LHCN-M2 (cell line): ENCODE data around the gene KCNQ2. TPM values are rescaled to one million over a fixed set of nuclear protein-coding genes. Genes with fewer than 3 reads are reported as not detected.

Experiments used
- DNase-seq: peaks from one replicate; pipeline ENCODE4 v3.0.0-alpha.2; 2012; ENCODE audit warnings: low read depth
- total RNA-seq: library from RNA; depleted of rRNA; stranded (reverse); fragments of >200 nt; gene quantifications from 2 replicates; pipeline ENCODE4 v1.2.3, GENCODE V29; 2014; rRNA removed

KCNQ2 gene
- total RNA-seq, 1 experiment from 2014 or later = not detected

DNA sequence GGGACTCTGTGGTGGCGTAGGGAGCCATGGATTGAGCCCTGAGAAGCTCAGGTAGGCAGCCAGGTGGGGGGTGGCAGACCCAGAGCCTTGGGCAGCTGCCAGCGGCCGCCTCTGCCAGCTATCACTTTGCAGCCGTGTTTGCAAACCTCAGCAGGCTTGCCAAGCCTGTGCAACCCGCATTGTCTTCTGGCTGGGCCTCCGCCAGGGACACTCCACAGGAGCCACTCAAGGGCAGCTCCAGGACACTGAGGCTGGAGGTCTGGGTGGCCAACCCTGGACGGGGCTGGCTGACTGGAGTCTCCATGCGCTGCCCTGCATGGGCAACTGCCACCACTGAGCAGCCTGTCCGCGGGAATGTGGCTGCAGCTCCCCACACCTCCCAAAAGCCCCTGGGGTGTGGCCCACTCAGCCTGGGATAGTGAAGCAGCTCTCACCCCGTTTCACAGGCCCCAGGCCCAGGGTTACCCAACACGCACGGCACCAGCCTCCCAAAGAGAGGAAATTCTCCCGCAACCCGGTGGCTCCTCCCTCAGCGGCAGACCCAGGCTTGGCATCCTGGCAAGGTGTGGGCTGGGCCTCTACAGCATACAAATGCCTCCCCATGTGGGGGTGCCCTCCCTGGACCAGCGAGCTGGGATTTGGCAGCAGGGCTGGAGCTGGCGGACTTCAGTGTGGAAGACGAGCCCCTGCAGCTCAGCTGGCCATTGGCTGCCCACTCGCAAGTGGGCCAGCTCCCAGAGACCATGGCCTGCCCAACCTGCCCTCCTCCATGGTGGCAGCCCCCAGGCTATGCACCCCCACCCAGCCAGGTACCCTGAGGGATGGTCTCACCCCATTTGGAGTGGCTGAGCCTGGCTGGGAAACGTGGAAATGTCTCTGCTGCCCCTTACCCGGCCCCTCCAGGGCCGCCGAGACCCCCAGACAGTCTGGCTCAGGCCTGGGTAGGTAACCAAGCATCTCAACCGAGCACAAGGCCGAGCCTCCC lies 114.2 kb downstream of the KCNQ2 start:
- no peak for DNase-seq

DNA sequence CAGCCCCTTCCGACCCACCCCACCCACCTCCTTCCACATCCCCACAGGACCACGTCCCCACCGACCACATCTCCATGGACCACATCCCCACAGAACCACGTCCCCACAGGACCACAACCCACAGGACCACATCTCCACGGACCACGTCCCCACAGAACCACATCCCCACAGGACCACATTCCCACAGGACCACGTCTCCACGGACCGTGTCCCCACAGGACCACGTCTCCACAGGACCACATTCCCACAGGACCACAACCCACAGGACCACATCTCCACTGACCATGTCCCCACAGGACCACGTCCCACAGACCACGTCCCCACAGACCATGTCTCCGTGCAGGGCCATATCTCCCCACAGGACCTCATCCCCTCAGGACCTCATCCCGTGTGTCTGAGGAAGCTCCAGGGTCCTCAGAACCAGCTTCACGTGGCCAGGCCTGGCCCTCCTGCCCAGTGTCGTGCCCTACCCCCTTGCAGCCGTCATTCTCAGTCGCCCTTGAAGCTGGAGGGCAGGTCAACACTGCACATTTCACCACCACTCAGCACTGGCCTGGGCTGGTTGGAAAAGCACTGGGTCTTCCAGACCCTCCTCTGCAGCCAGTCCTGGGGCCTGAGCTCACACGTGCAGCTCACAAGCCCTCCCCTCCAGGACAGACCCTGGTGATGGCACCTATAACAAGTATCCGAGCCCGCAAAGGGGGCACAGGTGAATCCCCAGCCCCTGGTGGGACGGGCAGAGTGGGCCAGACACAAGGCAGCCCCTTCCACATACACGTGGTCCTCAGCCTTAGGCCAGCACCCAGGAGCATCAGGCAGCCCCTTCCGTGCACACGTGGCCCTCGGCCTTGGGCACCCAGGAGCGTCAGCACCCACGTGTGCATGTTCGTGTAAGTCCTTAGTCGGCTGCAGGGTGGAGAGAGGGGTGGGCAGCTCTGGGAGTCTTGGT lies 115.2 kb downstream of the KCNQ2 start:
- no peak for DNase-seq

DNA sequence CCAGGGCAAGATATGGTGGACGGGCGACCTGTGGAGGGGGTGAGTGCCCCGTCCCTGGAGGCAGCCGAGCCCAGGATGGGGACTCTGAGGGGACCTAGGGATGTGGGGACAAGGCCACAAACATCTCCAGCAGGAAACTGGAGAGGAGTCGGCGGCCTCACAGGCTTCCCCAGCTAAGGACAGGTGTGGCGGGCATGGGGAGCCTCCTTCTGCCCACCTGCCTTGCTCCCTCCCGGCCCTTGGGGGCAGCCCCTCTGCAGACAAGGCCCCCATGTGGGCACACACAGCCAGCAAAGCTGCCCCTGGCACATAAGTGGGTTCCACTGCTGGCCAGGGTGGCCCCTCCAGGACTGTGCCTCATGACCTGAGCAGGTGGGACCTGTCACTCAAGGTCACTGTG lies 115.9 kb downstream of the KCNQ2 start:
- DNase-seq = no peak

DNA sequence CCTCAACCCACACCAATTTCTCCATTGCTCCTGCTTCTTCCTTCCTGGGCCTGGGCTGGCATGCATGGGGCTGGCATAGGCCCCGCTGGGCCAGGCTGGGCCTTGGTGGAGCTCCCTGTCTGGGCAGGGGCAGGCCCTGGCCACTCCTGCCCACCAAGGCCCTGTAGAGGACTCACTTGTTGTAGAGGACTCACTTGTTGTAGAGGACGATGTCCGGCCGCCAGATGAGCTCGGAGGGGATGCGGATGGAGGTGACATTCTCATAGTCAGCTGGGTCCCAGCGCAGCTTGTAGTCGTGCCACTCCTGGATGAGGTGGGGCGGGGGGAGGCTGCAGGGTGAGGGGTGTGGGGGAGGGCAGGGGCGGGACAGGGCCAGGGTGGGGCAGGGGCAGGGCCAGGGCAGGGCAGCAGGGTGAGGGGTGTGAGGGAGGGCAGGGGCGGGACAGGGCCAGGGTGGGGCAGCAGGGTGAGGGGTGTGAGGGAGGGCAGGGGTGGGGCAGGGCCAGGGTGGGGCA lies 116.6 kb downstream of the KCNQ2 start:
- no peak for DNase-seq

DNA sequence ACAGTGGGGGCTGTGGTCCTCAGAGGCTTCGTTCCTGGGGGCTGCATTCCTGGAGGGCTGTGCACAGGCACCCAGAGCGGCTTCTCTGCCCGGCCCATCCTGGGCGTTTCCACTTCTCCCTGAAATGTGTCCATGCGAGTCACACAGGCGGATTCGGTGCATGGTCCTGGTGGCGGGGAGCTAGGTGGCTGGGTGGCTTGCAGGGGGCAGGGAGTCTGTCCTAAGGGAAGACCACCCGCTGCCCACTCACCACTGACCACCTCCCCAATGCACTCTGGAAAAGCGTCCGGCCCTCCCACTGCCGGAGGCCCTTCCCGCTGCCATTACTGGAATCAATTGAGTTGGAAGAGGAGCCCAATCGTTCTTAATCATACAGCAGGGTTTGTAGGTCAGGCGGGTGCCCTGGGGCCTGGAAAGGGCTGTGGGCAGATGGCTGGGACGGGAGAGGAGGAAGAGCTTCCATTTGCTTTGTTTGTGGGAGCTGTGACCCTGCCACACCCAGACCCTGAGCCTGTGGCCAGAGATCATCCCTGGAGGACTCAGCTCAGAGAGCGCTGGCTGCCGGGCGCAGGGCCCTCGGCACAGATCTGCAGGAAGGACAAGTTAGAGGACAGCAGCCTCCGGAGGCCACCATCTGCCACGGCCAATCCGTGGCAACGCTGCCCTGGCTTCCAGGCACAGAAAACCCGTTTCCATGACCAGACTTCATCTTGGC lies 117.7 kb downstream of the KCNQ2 start:
- no peak for DNase-seq

DNA sequence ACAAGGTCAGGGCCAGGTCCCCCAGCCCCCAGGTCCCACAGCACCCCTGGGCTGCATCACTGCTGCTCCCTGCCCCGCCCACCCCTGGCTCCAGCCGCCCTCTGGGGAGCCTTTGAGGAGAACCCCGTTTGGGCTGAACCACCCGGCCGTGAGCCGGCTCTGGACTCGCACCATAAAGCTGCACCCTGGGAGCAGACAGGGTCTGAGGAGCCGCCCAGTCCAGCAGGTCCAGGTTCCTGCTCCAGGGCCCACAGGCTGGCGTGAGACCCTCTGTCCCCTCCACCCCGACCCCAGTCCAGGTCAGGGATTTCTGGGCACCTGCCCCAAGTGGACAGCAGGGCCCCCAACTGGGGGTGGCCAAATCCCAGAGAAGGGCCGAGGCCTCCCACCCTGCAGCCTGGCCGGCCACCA lies 119.6 kb downstream of the KCNQ2 start:
- no peak for DNase-seq

DNA sequence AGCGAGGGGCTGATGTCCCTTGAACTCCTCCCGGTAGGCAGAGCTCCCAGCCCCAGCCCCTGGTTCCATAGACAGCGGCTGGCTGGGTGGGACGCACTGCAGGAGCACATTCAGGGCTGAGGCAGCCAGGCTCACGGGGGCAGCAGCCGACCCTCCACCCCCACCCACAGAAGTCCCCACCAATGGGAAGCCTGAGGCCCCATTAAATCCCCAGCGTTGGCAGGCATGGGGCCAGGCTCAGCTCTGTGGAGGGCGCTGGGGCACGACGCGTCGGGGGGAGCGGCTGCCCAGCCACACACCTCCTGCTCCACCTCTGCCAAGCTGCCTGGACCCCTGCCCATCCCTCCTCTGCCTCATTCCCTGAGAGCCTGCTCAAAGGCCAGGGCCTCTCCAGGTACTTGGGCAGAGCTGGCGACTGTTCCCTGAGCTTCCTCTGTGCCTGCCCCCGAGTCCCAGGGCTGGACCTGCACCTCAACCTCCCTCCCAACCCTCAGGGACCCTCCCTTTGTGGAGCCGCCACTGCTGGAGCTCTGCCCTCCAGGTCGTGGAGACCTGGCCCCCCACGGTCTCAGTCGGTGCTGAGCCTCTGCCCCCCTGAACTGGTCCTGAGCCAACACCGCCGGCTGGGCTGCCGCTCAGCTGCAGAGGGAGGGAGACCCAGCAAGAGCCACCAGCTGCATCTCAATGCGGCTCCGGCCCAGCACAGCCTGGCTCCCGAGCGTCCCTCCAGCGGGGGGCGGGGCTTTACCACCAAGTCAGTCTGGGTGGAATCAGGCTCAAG lies 120.5 kb downstream of the KCNQ2 start:
- no peak for DNase-seq

DNA sequence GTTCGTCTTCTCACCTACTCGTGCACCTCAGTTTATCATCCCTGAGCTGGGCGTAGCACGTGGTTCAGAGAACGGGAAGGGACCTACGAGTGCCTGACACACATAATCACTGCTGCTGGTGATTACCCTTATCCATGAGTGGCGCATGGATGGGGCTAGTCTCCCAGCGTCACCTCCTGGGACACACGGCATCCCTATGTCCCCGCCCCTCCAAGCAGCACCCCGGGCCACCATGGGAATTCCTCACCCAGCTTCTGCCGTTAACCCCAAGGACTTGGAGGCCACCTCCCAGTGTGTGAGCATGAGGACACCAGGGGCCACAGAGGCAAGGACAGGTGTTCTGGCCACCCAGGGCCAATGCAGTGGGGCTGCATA lies 121.1 kb downstream of the KCNQ2 start:
- DNase-seq = no peak

DNA sequence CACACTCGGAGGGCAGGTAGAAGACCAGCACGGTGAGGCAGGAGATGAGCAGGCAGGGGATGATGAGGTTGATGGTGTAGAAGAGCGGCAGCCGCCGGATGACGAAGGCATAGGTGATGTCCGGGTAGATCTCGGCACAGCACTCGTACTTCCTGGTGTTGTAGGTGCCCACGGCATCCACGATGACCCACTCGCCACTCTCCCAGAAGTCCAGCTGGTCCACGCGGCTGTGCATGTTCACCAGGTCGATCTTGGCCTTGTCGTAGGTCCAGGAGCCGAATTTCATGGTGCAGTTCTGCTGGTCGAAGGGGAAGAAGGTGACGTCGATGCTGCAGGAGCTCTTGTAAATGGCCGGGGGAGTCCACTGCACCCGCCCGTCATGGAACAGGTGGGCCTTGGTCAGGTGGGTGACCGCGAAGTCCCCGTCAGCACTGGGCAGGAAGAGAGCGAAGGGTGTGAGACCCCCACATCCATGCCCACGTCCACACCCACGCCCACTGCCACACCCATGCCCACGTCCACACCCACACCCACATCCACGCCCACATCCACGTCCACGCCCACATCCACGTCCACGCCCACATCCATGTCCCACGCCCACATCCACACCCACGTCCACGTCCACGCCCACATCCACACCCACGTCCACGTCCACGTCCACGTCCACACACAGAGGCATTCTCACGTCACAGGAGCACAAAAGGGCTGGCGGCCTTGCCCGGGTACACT lies 121.7 kb downstream of the KCNQ2 start:
- DNase-seq = no peak

Other genes starting within 250 kb of the KCNQ2 start
- not detected in 2 replicates for gene BIRC7, start 236.8 kb downstream of the KCNQ2 start, total RNA-seq
- not detected in 2 replicates for gene NKAIN4, start 218.2 kb downstream of the KCNQ2 start, total RNA-seq
- 61.8 and 62.5 TPM in 2 replicates for gene ARFGAP1, start 199.8 kb downstream of the KCNQ2 start, total RNA-seq
- gene COL20A1, start 179.5 kb downstream of the KCNQ2 start, total RNA-seq = 0.06 TPM in 1 of 2 replicates, not detected in the other
- not detected in 2 replicates for gene CHRNA4, start 111.3 kb downstream of the KCNQ2 start, total RNA-seq
- 0.32 and 0.46 TPM in 2 replicates for gene EEF1A2, start 26.4 kb upstream of the KCNQ2 start, total RNA-seq
- 154 and 194 TPM in 2 replicates for gene PPDPF, start 48.1 kb upstream of the KCNQ2 start, total RNA-seq
- gene PTK6, start 64.7 kb upstream of the KCNQ2 start, total RNA-seq = 0.40 and 0.45 TPM in 2 replicates
- gene SRMS, start 75.1 kb upstream of the KCNQ2 start, total RNA-seq = not detected in 2 replicates
- 0.13 and 0.46 TPM in 2 replicates for gene FNDC11, start 81.5 kb upstream of the KCNQ2 start, total RNA-seq
- 21.0 and 21.9 TPM in 2 replicates for gene HELZ2, start 101.6 kb upstream of the KCNQ2 start, total RNA-seq
- 12.7 and 14.9 TPM in 2 replicates for gene GMEB2, start 154.4 kb upstream of the KCNQ2 start, total RNA-seq
- 39.3 and 49.8 TPM in 2 replicates for gene STMN3, start 180.8 kb upstream of the KCNQ2 start, total RNA-seq
- 21.9 and 31.2 TPM in 2 replicates for gene RTEL1, start 185.7 kb upstream of the KCNQ2 start, total RNA-seq
- gene TNFRSF6B, start 224.0 kb upstream of the KCNQ2 start, total RNA-seq = 6.2 and 6.7 TPM in 2 replicates
- 49.4 and 54.8 TPM in 2 replicates for gene ARFRP1, start 235.3 kb upstream of the KCNQ2 start, total RNA-seq
- 31.5 and 40.1 TPM in 2 replicates for gene ZGPAT, start 235.4 kb upstream of the KCNQ2 start, total RNA-seq